AG09309 (cell line): ENCODE measurements around the gene ZSCAN32.

Source experiments
- DNase-seq: peaks from one replicate; pipeline ENCODE4 v3.0.0-alpha.2; 2010; ENCODE audit warnings: low read depth
- H3K4me3 ChIP-seq: 2 replicates; pipeline ENCODE4 v1.5.1; 2011; ENCODE audit warnings: mild to moderate bottlenecking, low read depth, low read length, moderate library complexity; ENCODE audit not compliant: control insufficient read depth
- TF ChIP-seq, protein P1 (sequence below): IDR thresholded peaks from 2 replicates; pipeline ENCODE4 v1.5.1; 2011; ENCODE audit warnings: mild to moderate bottlenecking, low read depth, low read length, inconsistent platforms; ENCODE audit not compliant: insufficient read depth, control insufficient read depth; ENCODE audit errors: missing control alignments

Gene ZSCAN32

DNA sequence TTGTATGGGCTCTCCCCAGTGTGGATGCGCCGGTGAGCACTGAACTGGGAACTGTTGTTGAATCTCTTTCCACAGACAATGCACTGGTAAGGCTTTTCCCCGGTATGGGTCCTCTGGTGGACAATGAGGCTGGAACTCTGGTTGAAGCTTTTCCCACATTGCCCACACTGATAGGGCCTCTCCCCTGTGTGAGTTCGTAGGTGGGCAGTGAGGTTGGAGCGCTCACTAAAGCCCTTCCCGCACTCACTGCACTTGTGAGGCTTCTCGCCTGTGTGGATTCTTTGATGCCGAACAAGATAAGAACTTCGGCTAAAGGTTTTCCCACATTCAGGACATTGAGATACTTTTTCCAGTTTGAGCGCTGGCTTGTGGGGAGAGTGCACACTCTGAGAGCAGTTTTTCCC lies 17.8 kb downstream of the ZSCAN32 start:
- DNase-seq = no peak
- no peak overlapping the region for H3K4me3 ChIP-seq
- TF ChIP-seq, protein P1, sequence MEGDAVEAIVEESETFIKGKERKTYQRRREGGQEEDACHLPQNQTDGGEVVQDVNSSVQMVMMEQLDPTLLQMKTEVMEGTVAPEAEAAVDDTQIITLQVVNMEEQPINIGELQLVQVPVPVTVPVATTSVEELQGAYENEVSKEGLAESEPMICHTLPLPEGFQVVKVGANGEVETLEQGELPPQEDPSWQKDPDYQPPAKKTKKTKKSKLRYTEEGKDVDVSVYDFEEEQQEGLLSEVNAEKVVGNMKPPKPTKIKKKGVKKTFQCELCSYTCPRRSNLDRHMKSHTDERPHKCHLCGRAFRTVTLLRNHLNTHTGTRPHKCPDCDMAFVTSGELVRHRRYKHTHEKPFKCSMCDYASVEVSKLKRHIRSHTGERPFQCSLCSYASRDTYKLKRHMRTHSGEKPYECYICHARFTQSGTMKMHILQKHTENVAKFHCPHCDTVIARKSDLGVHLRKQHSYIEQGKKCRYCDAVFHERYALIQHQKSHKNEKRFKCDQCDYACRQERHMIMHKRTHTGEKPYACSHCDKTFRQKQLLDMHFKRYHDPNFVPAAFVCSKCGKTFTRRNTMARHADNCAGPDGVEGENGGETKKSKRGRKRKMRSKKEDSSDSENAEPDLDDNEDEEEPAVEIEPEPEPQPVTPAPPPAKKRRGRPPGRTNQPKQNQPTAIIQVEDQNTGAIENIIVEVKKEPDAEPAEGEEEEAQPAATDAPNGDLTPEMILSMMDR = no peak

DNA sequence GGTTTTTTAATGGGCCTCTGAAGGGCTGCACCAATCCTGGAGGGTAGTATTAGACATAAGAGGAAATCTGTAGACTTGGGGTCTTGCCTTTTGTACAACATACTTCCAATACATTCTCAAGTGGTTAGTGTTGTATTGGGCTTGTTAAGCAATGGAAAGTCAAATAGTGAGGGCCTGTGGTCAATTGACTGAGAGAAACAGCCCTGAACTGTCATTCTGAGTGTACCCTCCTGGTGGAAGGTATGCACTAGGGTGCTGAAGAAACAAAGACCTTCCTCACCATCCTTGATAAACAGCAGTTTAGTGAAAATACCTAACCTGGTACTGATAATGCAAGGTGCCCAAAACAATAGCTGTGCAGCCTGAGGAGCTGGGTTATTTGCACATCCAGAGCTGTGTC lies 22.9 kb downstream of the ZSCAN32 start:
- TF ChIP-seq, protein P1 = no peak
- no peak for DNase-seq
- H3K4me3 ChIP-seq = no peak overlapping the region

DNA sequence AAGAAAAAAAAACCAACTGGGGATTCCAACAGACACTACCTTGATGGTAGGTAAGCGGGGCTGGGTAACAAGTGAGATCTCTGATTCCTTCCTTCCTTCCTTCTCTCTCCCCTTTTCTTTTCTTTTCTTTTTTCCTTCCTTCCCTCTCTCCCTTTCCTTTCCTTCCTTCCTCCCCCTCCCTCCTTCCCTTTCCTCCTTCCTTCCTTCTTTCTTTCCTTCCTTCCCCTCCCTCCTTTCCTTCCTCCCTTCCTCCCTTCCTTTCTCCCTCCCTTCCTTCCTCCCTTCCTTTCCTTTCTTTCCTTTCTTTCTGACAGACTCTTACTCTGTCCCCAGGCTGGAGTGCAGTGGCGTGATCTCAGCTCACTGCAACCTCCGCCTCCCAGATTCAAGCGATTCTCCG lies 25.1 kb downstream of the ZSCAN32 start:
- H3K4me3 ChIP-seq = no peak overlapping the region
- TF ChIP-seq, protein P1 = no peak
- DNase-seq = no peak

DNA sequence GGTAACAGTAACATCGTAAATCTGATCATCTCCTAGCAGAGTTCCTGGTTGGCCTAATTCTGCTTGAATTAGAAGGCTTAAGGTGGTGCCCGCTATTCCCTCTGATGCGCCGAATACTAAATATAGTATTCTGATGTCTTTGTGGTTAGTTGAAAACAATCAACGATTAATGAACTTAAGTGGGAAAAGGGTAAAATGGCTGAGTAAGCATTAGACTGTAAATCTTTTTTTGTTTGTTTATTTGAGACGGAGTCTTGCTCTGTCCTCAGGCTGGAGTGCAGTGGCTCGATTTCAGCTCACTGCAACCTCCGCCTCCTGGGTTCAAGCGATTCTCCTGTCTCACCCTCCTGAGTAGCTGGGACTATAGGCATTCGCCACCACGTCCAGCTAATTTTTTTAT lies 31.7 kb downstream of the ZSCAN32 start:
- TF ChIP-seq, protein P1 = no peak
- H3K4me3 ChIP-seq = no peak overlapping the region
- no peak for DNase-seq

DNA sequence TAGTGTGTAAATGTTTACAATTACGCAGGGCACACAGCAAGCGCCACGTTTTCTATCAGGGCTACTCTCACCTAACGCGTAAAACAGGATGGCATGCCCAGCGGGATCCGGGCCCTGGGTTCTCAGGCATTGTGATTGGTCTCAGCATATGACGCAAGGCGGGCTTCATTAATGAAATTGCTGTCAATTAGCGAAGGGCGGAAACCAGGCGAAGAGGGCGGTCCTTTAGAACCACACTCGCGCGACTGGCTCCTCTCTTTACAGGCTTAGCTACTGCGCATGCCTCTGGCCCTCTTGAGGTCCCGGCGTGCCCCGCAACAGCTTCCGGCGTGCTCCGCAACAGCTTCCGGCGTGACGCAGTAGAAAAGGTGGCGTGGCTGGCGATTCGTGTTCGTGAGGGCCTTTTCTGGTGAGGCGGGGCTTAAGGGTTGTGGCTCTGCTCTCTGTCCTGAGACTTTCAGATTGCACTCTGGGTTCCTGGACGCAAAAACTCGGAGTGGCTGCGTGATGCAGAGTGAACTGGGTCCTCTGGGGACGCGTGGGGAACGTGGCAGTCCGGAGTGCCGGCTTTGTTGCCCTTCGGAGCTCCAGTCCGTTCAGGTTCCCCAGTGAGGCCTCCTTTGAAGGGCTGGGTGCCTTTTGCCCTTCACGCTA lies 35.9 kb downstream of the ZSCAN32 start:
- DNase-seq = peak; percentile 91
- TF ChIP-seq, protein P1 = no peak
- peak overlapping the region; percentile 88 for H3K4me3 ChIP-seq

DNA sequence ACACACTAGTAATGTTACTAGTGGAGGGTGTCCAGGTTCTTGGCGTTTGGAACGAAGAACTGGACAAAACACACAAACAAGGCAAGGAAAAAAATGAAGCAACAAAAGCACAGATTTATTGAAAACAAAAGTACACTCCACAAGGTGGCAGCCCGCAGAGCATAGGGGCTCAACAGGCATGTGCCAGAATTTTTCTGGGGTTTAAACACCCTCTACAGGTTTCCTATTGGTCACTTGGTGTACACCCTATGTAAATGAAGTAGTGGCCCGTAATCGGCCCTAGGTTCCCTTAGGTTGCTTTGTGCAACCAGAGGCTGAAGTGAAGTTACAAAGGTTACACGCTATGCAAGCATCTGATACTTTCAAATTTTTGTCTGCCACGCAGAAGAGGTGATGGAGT lies 37.0 kb downstream of the ZSCAN32 start:
- TF ChIP-seq, protein P1 = no peak
- DNase-seq = no peak
- no peak overlapping the region for H3K4me3 ChIP-seq
